Measurements from ENCODE around the gene EPHA2.
"Not testable (repeated sequence)": the region's sequence is repeated elsewhere in the genome, so short reads cannot be mapped to it uniquely, and the experiment has no call there.

EPHA2 gene

DNA sequence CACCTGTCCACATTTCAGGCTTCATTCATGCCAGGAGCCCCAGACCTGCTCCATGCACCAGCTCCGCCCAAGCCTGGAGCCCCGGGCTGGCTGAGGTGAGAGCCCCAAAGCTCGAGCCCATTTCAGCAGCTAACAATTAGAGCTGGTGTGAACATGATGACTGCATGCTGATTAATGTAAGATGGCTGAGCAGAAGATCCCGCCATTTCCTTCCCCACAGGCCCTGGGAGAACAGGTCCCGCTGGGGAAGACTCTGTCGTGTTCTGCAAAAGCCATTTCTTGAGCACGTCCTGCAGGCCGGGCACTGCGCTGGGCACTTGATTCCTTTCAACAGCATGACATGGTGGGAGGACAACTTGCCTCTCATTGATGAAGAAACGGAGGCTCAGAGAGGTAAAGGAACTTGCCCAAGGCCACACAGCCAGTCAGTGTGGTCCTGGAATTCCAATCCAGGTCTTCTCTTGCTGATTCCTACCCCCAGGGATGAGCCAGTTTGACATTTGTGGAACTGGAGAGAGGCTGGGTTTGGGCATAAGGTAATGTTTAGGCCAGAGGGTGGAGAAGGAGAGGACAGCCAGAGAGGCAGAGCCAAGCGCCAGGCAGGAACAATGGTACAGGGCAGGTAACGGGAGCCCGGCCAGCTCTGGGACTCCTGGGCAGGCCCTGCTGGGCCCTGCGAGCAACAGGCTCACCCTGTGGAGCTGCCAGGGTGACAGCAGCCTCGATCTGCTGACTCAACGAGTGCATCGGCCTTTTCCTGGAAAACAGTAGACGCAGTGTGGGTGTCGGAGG lies 28.1 kb upstream of the EPHA2 start:
- no peak for DNase-seq (ENCODE audit: low read depth in 2 of 2)

DNA sequence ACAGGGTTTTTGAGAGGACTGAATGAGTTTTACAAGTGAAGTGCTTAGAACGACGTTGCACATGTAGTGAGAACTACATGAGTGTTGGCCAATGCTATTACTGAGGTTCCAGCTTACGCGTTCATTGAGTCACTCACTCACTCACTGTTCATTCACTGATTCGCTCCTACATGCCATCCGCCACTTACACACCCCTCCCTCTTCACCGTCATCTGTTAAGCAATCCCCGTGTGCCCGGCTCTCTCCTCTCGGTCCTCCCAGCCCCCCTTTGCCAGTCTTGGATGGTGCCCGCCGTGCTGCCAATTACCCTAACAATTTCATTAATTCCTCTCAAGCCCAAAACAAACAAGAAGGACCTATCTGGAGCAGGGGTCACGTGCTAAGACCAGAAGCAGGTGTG lies 27.3 kb upstream of the EPHA2 start:
- DNase-seq (ENCODE audit: low read depth in 2 of 2) = no peak

DNA sequence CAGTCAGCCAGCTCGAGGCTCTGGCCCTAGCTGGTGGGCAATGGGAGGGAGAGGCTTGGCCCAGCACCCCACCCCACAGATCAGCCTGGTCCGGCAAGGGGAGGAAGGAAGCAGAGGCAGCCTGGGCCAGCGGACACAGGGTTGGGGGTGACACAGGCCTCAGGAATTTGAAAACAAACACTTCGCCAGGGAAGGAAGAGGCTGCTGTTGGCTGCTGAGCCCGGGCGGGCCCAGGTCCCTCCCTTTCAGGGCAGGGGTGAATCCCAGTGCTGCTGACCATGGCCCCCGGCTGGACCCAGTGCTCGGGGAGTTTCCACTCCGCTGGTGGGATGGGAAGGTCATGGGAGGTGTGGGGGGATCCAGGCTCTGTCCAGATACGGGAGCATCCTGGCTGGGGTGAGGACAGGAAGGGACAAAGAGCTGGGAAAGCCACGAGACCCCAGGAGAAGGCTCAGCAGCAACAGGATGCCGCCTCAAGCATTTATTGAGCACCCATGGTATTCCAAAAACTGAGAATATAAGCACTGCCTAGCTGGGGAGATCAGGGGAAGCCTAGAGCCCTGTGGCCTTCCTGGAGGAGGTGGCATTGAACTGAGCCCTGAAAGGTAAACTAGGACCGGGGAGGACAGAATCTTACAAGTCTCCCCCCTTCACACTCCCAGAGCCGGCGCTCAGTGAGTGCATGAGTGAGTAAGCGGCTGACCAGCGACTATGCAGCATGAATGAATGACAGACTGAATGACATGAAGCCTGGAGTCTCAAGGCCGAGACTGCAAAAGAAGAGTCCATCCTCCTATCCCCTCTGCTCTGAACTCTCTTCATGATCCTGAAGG lies 26.2 kb upstream of the EPHA2 start:
- no peak for DNase-seq (ENCODE audit: low read depth in 2 of 2)

DNA sequence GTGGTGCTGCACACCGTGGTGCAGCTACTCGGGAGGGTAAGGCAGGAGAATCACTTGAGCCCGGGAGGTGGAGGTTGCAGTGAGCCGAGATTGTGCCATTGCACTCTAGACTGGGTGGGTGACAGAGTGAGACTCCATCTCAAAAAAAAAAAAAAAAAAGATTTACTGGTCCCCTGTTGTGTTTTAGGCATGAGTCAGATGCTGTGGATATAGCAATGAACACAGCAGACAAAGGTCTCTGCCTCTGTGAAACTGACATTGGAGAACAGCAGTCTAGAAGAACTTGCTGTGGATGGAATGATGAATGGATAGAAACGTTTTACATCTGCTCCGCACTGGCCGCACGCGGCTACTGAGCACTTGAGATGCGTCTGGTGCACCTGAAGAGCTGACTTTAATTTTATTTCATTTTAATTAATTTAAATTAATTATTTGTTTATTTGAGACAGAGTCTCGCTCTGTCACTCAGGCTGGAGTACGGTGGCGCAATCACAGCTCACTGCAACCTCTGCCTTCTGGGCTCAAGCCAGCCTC lies 24.5 kb upstream of the EPHA2 start:
- DNase-seq (ENCODE audit: low read depth in 2 of 2) = no peak

DNA sequence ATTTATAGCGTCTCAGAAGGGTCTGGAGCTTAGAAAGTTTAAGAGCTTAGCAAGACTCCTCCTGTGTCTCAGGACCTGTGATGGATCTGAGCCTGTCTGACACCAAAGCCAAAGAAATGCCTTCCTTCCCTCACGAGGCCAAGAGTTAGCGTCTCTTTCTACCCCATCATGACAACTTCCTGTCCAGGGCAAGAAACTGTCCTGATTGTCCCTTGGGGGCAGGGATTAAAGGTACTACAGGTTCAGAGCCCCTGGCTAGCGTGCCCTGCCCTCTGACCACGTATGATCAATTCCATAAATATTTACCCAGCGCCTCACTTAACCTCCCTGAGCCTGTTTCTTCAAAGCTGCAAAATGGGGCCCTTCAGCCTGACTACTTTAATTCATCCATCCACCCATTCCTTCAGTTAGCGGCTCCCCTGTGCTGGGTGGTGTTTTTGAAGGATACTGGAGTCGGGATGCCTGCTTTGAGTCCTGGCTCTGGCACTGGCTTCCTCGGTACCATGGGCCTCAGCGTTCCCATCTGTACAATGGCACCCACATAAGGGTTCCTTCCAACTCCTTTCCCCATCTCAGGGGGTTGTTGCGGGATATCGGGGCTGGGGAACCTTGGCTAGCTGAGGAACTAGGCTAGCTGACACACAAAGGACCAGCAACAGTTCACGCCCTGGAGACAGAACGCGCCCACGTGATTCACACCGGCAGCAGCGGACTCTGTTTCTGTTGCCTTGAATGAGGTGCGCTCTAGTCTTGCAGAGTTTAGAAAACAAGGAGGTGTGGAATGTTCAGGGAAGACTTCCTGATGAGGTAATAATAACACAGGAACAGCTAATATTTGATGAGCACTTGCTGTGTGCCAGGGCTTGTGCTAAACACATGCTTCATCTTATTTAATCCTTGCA lies 23.0 kb upstream of the EPHA2 start:
- no peak for DNase-seq (ENCODE audit: low read depth in 2 of 2)

DNA sequence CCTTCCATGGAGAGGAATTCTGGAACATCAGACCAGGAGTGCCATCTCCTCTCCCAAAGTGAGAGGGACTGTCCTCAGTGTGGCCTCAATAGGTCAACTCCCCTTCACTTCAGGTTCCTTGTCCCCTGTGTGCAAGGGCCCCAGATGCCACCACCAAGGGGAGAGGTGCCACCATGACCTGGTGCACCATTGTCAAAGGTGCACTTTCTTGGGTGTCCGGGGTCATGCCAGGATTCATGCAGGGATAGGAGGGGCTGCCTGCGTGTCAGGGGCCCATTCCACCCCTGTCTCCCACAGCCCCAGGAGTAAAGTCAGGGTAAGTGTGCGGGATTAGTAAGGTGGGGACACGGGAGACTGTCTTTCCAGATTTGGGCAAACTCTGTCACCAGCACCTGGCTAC lies 21.4 kb upstream of the EPHA2 start:
- no peak for DNase-seq (ENCODE audit: low read depth in 2 of 2)

DNA sequence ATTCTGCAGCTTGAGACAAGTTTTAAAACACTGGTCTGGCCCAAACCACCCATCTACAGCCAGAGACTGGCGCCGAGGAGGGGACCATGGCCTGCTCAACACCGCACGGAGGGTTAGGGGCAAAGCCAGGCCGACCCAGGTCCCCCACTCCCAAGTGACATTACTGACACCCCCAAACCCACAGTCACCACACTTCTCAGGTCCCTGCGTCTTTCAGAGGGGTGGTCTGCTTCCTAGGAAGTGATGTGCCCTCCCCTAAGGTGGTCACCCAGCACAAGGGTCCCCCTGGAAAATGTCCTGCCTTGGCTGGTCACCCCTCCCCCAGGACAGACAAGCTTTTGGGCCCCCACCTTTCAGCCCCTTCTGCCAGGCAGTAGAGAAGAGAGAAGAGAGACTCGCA lies 20.8 kb upstream of the EPHA2 start:
- DNase-seq (ENCODE audit: low read depth in 2 of 2) = no peak

DNA sequence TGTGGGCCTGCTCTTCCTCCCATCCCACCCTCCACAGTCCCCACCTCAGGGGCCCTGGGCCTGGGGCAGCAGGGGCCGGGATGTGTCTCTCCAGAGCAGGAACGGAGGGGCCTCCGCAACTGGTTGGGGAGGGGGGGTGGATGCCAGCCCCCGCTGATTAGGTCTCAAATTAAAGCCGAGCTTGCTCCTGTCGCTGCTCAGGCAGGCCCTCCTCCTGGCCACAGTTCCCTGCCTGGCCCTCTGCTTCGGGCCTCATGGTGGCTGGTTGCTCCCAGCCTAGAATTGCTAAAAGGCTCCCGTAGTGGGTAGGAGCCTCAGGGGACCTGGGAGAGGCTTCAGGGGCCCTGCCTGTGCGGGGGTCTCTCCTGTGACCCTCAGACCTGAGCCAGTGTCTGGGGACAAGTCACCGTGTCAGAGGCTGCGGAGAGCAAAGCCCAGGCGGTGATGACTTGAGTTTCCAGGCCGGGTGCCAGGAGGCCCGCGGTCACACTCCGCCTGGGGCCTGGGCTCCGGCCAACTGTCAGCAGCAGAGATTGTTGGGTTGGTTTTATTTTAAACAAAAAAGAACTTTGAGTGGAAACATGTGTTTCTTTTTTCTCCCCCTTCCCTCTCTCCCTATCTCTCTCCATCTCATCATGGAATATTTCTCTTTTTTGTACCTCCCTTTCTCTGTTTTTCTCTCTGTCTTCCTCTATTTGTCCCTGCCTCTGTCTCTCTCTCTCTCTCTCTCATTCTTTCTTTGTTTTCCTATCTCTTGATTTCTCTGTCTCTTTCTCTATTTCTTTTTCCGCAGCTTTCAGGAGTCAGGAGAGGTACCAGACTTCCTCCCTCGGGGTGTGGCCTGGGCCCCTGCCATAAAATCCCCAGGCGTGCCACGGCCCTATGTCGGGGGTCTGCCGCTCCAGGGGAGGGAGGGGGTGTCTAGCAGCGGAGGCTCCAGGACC lies 20.0 kb upstream of the EPHA2 start:
- DNase-seq (ENCODE audit: low read depth in 2 of 2) = no peak

DNA sequence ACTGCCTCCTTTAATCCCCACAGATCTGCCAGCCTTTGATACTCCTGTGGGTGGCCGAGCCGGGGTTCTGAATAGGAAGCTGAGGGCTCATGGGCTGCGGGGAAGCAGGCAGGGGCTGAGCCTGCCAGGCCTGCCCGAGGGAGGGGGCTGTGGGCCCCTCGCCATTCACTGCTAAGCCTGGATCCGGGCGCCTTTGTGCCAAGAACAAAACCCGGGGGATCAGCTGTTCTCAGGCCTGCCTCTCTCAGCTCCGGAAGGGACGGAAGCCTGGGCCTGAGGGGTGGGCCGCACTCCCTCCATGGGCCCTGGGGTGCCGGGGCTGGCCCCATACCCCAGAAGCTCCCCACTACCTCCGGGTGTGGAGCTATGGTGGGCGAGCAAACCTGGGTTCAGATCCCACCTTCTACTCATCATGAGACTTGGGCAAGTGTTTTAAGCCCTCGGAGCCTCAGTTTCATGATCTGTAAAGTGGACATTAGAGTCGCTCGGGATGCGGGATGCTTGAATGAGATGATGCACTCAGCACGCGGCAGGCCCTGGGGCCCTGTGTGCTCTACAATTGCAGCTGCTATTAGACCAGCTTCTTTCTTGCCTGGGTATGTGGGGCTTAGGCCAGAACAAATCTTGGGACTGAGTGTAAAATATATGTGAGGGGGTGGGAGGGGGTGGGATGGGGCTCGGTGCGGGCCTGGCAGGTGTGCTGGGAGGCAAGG lies 19.2 kb upstream of the EPHA2 start:
- DNase-seq (ENCODE audit: low read depth in 2 of 2) = no peak

DNA sequence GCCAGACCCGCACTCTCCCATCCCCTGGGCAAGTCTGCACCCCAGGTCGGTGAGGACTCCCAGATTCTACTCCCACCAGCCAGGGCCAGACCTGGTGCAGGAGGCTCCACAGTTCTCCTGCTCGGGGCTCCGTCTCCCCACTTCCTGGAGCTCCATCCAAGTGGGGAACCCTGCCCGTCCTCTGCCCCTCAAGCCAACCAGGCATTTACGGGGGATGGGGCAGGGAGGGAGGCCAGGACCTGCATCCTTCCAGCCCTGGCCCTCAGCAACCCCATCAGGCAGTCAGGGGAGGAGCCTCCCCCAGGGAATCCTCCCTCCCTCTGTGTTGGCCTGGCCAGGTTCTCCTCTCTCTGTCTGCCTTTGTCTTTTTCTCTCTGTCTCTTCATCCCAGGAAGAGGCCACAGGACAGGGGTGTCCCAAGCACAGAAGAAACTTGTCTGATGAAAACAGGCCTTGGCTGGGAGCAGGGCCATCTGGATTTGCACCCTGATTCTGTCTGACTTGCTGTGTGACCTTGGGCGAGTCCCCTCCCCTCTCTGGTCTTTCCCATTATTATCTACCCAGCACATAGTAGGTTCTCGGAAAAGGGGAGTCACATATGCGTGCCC lies 18.5 kb upstream of the EPHA2 start:
- no peak for DNase-seq (ENCODE audit: low read depth in 2 of 2)

DNA sequence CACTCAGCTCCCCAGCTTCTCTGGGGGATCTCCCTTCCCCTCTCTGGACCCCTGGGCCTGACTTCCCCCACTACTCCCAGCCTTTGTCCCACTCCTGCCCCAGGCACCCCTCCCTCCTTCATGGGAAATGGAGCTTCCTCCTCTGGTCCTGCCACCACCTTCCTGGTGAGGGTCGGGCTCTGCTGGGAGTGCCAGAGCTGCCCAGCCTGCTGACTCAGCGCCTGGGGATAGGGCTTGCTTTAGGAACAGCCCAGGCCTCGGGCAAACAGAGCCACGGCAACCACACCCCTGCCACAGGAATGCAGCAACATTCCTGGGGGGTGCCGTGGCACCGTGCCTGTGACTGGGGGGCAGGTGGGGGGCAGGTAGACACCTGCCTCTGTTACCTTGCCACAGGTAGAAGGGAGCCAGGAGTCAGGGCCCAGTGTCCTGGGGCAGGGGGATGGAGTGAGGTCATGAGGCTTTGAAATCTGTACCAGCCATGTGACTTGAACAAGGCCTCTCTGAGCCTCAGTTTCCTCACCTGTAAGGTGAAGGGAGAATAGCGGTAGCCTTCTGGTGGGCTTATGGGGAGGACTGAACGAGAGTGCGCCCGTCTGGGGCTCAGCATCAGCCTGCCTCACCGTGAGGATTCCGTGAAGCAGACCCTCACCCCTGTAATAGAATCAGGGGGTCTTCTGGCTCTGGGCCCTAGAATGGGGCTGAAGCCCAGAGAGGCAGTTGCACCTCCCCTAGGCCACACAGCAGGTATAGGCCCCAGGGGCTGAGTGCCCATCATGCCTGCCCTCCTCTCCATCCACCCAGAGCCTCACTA lies 17.8 kb upstream of the EPHA2 start:
- DNase-seq (ENCODE audit: low read depth in 2 of 2) = no peak

DNA sequence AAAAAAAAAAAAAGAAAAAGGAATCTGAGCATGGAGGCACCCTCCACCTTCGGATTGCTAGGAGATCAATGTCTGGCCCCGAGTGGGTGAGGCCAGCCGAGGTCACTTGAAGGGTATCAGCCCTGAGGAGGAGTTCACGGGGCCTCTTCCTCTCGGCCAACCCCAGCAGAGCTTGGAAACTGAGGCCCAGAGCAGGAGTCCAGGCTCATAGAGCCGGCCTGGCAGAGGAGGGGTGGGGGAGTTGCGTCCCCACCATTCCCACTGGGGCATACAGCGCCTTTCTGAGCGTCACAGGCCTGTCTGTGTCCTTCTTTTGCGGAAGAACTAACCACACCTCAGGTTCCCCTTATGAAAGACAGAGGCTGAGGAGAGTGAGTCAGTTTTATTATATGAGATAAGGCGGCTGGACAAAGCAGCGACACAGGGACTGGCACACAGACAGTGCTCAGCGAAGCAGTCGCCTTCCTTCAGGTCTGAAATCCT lies 17.1 kb upstream of the EPHA2 start:
- DNase-seq (ENCODE audit: low read depth in 2 of 2) = no peak

DNA sequence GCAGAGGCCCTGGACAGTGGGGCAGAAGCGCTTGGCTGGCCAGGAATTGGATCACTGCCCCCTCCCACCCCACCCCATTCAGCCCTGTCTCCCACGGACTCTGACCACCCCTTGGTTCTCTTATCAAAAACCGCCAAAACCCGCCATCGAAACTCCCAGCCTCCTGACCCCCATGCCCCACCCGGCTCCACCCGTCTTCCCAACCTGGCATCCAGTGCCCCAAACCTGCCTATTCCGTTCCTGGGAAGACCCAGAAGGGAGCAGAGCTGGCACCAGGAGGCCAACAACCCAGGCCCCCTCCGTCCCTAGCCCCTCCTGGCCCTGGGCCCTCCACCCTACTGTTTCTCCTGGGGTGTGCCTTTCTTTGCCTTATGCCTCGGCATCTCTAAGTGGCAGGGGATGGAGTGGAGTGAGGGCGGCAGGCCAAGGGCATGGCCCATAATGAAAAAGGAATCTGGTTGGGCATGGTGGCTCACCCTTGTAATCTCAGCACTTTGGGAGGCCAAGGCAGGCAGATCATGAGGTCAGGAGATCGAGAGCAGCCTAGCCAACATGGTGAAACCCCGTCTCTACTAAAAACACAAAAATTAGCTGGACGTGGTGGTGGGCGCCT lies 16.5 kb upstream of the EPHA2 start:
- no peak for DNase-seq (ENCODE audit: low read depth in 2 of 2)

DNA sequence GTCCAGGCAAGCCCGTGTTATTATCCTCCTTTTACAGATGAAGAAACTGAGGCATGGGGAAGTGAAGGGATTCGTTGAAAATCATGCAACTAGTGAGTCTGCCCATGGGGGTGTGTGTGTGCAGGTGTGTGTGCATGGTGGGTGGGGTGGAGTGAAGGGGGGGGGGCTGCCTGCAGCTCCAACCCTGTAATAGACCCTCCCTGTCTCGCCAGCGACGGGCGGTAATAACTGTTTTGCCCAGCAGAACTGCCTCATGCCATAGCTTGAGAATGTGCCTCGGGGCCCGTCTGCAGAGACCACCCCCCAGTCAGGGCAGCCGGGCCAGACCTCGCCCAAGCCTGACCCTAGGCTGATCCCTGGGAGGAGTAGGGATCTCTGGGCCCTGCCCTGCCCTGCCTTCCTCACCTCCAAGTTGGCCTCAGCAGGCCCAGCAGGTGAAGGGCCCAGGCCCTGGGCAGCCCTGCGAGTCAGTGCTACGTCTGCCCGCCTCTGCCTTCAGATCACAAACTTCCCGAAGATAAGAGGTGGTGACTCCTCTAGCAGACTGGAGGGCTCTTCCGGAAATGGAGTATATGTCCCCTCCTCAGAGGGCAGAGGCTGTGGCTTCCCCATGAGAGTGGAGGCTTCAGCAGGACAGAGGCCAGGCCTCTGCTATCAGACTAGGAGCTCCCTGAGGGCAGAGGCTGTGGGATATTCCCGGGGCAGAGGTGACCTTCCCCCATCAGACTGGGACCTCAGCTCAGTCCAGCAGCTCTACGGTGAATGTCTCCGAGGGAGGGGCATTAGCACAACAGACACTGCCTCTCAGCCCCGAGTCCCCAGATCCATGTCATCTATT lies 15.7 kb upstream of the EPHA2 start:
- no peak for DNase-seq (ENCODE audit: low read depth in 2 of 2)

DNA sequence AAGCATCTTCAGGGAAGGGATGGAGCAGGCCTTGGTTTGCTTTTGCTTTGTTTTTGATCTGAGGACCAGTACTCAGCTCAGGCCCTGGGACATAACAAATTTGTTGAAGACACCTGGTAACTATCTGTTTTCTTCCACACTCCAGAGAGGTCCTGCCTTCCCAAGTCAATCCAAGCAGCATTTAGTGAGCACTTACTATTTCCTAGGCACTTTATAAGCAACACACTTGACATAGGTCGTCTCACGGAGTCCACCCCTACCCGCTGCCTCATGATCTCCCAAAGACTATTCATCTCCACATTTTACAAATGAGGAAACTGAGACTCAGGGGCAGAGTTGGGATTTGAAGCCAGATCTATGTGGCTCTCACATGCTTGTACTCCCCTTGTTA lies 14.4 kb upstream of the EPHA2 start:
- no peak for DNase-seq (ENCODE audit: low read depth in 2 of 2)

DNA sequence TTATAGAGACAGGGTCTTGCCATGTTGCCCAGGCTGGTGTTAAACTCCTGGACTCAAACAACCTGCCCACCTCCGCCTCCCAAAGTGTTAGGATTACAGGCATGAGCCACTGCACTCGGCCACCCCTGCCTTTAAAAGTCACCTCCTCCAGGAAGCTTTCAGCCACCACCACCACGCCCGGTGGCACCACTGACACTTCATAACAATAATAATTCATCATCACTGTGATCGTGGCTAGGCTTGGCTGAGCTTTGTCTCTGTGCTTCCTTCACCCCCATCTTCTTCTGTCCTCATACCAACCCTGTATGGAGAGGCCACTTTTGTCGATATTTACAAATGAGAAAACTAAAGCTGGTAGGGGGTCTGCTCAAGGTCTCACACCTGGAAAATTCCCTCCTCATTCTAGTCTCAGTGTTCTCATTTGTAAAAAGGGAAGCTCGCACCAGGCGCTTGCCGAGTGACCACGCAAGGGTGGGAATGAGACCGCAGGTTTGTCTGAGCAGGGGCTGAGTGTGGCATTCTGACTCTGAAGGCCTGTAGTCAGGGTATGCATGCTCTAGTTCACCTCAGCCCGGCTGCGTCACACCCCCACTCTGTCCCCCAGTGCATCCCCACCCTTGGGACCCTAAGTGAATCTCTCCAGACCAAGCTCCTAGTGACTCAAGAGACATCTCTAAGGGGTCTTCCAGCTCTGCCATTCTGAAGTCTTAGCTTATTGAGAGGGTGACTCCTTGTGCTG lies 12.9 kb upstream of the EPHA2 start:
- DNase-seq (ENCODE audit: low read depth in 2 of 2) = no peak

DNA sequence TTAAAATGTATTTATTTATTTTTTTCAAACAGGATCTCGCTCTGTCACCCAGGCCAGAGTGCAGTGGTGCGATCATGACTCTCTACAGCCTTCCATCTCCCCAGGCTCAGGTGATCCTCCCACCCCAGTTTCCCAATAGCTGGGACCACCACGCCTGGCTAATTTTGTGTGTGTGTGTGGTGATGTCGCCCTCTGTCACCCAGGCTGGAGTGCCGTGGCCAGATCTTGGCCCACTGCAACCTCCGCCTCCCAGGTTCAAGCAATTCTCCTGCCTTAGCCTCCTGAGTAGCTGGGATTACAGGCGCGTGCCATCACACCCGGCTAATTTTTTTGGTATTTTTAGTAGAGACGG lies 12.3 kb upstream of the EPHA2 start:
- DNase-seq (ENCODE audit: low read depth in 2 of 2) = not testable (repeated sequence)
